Heart left ventricle (tissue), 16 donors: ENCODE measurements around the gene VEGFB. TPM values are rescaled to one million over a fixed set of nuclear protein-coding genes. Genes with fewer than 3 reads are reported as not detected.

ENCODE experiments used
- ATAC-seq, 4 donors: fragments of 200-7000 bp; cut with Tn5 transposase; one replicate each; pipeline ENCODE4 v1.9.1; 2020 to 2022; ENCODE audit warnings: moderate library complexity in 4 of 4, mild to moderate bottlenecking in 3 of 4, moderate number of reproducible peaks in 1 of 4
- DNase-seq, 5 donors: peaks; one replicate each; pipeline ENCODE4 v3.0.0-alpha.2; 2020
- H3K27ac ChIP-seq, 12 donors: fragments of 200-600 bp; sonication (generic) in 4 of 12; one replicate each; pipeline versions ENCODE4 v1.5.0 to v1.8.0; 2016 to 2022; ENCODE audit warnings: mild to moderate bottlenecking in 2 of 12
- H3K27me3 ChIP-seq, 9 donors: fragments of 200-600 bp; sonication (generic) in 2 of 9; one replicate each; pipeline versions ENCODE4 v1.5.1 to v1.8.0; 2016 to 2022; ENCODE audit warnings: mild to moderate bottlenecking in 3 of 9
- H3K36me3 ChIP-seq, 9 donors: fragments of 200-600 bp; sonication (generic) in 2 of 9; one replicate each; pipeline versions ENCODE4 v1.5.0 to v1.8.0; 2018 to 2022; ENCODE audit warnings: mild to moderate bottlenecking in 2 of 9
- H3K4me1 ChIP-seq, 12 donors: fragments of 200-600 bp; sonication (generic) in 4 of 12; one replicate each; pipeline versions ENCODE4 v1.5.0 to v1.8.0; 2016 to 2022; ENCODE audit warnings: mild to moderate bottlenecking in 3 of 12
- H3K4me3 ChIP-seq, 12 donors: fragments of 200-600 bp; sonication (generic) in 4 of 12; one replicate each; pipeline versions ENCODE4 v1.5.0 to v1.8.0; 2017 to 2022; ENCODE audit warnings: mild to moderate bottlenecking in 9 of 12, moderate library complexity in 4 of 12
- H3K9me3 ChIP-seq, 12 donors: fragments of 200-600 bp; sonication (generic) in 4 of 12; one replicate each; pipeline versions ENCODE4 v1.5.0 to v1.8.0; 2016 to 2022; ENCODE audit warnings: mild to moderate bottlenecking in 1 of 12
- POLR2A ChIP-seq, 2 donors: fragments of 450-650 bp; IDR thresholded peaks; one replicate each; pipeline ENCODE4 v1.6.1; 2017; ENCODE audit warnings: antibody characterized with exemption in 2 of 2, mild to moderate bottlenecking in 2 of 2, moderate library complexity in 2 of 2
- WGBS, 4 donors: extraction: QIAGEN DNeasy Blood & Tissue Kit in 2 of 4; methylation state at CpG; one replicate each; pipeline versions ENCODE4 v1.1.5 to v1.1.7; 2013 to 2018; 5-methylcytosine and 5-hydroxymethylcytosine counted together
- intact Hi-C, 10 donors: fragments of 100-400 bp; cut with DNase I; formaldehyde crosslinking; loops; one replicate each; pipeline versions ENCODE4 v1.11.1 to v1.14.2; 2022
- polyA plus RNA-seq, 2 donors: library from polyadenylated mRNA; stranded (reverse); fragments of 200-250 nt; gene quantifications; one replicate each; pipeline ENCODE4 v1.2.3, GENCODE V29; 2013
- total RNA-seq, 9 donors: library from RNA; depleted of rRNA in 2 of 9; stranded (reverse); fragments of >200 nt in 2 of 9; fragmentation: NEBNext Ultra II Directional in 3 of 9; extraction: Animal tissue kit (Norgen Biotek cat#: 25700) in 3 of 9; gene quantifications; one replicate each; pipeline versions ENCODE4 v1.1.0 to v1.2.4, GENCODE V29; 2016 to 2023
- TF ChIP-seq, protein P1 (sequence below), 12 donors: fragments of 200-600 bp; sonication (generic) in 4 of 12; IDR thresholded peaks; one replicate each; pipeline versions ENCODE4 v1.5.0 to v1.8.0; 2018 to 2022; ENCODE audit warnings: antibody characterized with exemption in 12 of 12, mild to moderate bottlenecking in 5 of 12
- donor health status: ischemic (EF 13 %, LVEDD 7.1; RV severe dilation, severe dysfunction).
- donor health status: healthy with polysubstance abuse.
- donor health status: DM: no; HTN: yes; CAD: no.
- donor health status: DM: no; HTN: no; CAD: no.
- donor health status: ischemic (EF 25% LVEDD 6.9; RV normal size, moderate dysfunction).
- donor health status: ischemic (EF 25% LVEDD 5.7; RV mildly dilated, moderate dysfunction).
- donor health status: healthy.
- donor health status: DM: yes; HTN: yes; CAD: no.
- donor health status: ischemic (EF 35%, LVEDD 5.7; RV mildly dilated, moderate dysfunction).
- donor health status: nonischemic (EF 11% LVEDD 7.7; RV severe dilation, severe dysfunction).
- donor health status: DM: yes; HTN: yes; CAD: no.
- donor health status: PGD.
- donor health status: ischemic (EF 29% LVEDD 5.4; RV normal size, mild dysfunction).
- donor health status: nonischemic (EF 23%, LVEDD 6.1; RV moderate dilation, normal function).

The VEGFB gene
- total and polyA plus RNA-seq, 11 donors: 127 to 332 (median 241) TPM

DNA sequence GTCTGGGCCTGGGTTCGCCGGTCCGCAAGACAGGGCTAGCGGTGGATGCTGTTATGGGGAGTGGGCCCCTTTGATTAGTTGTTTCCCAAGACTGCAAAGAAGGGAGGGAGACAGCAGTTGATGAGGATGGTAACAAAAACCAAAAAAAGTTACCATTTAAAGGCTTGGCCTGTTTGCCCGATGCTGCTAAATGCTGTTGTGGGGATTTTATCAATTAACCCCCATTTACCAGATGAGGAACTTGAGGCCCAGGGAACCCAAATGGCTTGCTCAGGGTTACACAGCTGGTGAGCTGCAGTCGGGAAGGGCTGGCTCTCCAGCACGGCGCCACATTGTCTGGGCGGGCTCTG, 11.8 kb upstream of the VEGFB start:
- WGBS, 4 donors: 69 to 80% (median 72%) methylated on average over 9 of the region's 9 CpGs
- ATAC-seq (no peak), DNase-seq (no peak)
- Histone ChIP-seq H3K36me3 (peaks cover 0 to 63% (median 11%) of the 10 kb centered on the region in 9 donors), H3K9me3 (no peaks in the 10 kb centered on the region), H3K27me3 (no peaks in the 10 kb centered on the region), H3K27ac (peak overlapping the region in 1 of 12 donors; percentile 18), H3K4me3 (no peak overlapping the region), H3K4me1 (peaks cover 0 to 32% (median 21%) of the 10 kb centered on the region in 12 donors)
- TF ChIP-seq, protein P1, sequence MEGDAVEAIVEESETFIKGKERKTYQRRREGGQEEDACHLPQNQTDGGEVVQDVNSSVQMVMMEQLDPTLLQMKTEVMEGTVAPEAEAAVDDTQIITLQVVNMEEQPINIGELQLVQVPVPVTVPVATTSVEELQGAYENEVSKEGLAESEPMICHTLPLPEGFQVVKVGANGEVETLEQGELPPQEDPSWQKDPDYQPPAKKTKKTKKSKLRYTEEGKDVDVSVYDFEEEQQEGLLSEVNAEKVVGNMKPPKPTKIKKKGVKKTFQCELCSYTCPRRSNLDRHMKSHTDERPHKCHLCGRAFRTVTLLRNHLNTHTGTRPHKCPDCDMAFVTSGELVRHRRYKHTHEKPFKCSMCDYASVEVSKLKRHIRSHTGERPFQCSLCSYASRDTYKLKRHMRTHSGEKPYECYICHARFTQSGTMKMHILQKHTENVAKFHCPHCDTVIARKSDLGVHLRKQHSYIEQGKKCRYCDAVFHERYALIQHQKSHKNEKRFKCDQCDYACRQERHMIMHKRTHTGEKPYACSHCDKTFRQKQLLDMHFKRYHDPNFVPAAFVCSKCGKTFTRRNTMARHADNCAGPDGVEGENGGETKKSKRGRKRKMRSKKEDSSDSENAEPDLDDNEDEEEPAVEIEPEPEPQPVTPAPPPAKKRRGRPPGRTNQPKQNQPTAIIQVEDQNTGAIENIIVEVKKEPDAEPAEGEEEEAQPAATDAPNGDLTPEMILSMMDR (IDR thresholded peaks at IDR 0.05): no peak
- TF ChIP-seq POLR2A (IDR thresholded peaks at IDR 0.05): no peak
- intact Hi-C loops: no loop called here

DNA sequence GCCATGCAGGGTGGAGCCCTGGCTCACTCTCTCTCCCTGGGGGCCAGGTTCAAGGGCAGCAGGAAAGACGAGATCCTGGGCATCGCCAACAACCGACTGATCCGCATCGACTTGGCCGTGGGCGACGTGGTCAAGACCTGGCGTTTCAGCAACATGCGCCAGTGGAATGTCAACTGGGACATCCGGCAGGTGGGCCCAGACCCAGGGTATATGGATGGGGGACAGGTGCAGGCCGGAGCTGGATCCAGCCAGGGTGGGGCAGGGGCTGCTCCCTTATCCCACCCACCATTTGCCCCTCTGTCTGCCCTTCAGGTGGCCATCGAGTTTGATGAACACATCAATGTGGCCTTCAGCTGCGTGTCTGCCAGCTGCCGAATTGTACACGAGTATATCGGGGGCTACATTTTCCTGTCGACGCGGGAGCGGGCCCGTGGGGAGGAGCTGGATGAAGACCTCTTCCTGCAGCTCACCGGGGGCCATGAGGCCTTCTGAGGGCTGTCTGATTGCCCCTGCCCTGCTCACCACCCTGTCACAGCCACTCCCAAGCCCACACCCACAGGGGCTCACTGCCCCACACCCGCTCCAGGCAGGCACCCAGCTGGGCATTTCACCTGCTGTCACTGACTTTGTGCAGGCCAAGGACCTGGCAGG, 11.3 kb upstream of the VEGFB start:
- Histone ChIP-seq H3K4me1 (peaks cover 0 to 37% (median 25%) of the 10 kb centered on the region in 12 donors), H3K4me3 (no peak overlapping the region), H3K27me3 (no peaks in the 10 kb centered on the region), H3K27ac (peak overlapping the region in 2 of 12 donors; percentile 5 to 18), H3K9me3 (no peaks in the 10 kb centered on the region), H3K36me3 (peaks cover 0 to 58% (median 11%) of the 10 kb centered on the region in 9 donors)
- ATAC-seq: no peak
- 71 to 81% (median 81%) methylated on average over 21 to 24 of the region's 24 CpGs for WGBS, 4 donors
- no peak for TF ChIP-seq POLR2A (IDR thresholded peaks at IDR 0.05)
- TF ChIP-seq, protein P1 (IDR thresholded peaks at IDR 0.05): no peak
- intact Hi-C loops: no loop called here
- peak in 1 of 5 donors; percentile 28 for DNase-seq

DNA sequence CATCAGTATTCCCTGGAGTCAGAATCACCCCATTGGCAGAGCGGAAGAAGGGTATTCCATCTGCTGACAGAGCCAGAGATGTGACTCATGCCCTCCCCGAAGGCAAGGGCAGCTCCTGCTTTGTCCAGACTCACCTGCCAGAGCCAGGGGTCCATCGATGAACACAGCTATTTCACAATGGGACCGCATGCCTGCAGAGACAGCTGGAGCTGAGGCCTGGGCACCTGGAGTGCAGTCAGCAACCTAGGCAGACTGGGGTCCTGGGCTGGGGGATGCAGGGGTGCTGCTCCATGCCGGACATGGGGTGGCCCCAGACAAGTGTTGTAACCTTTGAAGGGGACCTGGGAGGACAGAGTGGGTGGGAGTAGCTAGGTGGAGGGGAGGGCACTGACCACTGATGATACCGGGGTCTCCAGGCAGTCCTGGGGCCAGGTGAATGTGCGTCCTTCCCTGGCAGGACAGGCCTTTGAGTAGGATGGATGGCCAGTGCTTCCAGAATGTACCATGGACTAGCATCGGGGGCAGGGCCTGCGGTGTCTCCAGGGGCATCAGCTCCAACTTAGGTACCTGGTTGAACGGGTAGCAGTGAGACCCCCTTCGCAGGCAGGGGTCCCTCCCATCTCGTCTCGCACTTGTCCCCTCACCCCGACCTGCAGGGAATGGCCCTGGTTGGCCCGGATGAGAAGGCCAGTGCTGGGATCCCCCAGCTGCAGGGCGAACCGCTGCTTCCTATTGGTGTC, 10.1 kb upstream of the VEGFB start:
- Histone ChIP-seq H3K4me1 (peaks cover 0 to 47% (median 28%) of the 10 kb centered on the region in 12 donors), H3K36me3 (peaks cover 0 to 46% (median 11%) of the 10 kb centered on the region in 9 donors), H3K9me3 (no peaks in the 10 kb centered on the region), H3K4me3 (no peak overlapping the region), H3K27me3 (no peaks in the 10 kb centered on the region), H3K27ac (peak overlapping the region in 2 of 12 donors; percentile 95 to 98)
- no peak for TF ChIP-seq POLR2A (IDR thresholded peaks at IDR 0.05)
- TF ChIP-seq, protein P1 (IDR thresholded peaks at IDR 0.05): no peak
- ATAC-seq (no peak), DNase-seq (peak in 2 of 5 donors; percentile 31)
- intact Hi-C loops: loop anchor here in 1 of 10 donors (2.0 kb wide), 1 partner anchor 44 kb away; no protein-coding TSS in a partner anchor
- WGBS, 4 donors: 90 to 93% (median 92%) methylated on average over 14 to 17 of the region's 17 CpGs
